ENCODE results near the gene TSGA10IP.

DNA sequence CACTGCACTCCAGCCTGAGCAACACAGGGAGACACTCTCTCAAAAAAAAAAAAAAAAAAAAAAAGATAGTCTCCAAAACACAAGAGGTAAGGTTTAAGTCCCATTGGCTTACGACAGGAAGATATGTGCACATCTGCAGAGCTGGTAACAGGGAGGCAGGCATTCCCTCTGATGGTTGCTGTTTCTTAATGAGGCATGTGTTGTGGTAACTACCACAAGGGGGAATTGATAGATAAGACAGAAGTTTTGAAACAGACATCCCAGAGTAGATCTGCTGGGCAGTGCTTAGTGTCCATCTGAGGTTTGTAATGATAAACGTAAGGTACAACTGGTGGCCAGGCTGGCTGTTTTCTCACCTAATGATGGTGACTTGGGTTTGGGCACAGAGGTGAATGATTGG is 52.0 kb downstream of the TSGA10IP start:
- TF ChIP-seq, protein P1, sequence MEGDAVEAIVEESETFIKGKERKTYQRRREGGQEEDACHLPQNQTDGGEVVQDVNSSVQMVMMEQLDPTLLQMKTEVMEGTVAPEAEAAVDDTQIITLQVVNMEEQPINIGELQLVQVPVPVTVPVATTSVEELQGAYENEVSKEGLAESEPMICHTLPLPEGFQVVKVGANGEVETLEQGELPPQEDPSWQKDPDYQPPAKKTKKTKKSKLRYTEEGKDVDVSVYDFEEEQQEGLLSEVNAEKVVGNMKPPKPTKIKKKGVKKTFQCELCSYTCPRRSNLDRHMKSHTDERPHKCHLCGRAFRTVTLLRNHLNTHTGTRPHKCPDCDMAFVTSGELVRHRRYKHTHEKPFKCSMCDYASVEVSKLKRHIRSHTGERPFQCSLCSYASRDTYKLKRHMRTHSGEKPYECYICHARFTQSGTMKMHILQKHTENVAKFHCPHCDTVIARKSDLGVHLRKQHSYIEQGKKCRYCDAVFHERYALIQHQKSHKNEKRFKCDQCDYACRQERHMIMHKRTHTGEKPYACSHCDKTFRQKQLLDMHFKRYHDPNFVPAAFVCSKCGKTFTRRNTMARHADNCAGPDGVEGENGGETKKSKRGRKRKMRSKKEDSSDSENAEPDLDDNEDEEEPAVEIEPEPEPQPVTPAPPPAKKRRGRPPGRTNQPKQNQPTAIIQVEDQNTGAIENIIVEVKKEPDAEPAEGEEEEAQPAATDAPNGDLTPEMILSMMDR (IDR thresholded peaks at IDR 0.05): no peak
- TF ChIP-seq POLR2AphosphoS5 (IDR thresholded peaks at IDR 0.05): no peak
